Astrocyte of the cerebellum (primary cell): Measurements from ENCODE around the gene DHX34.
A peak's percentile ranks its signal among the peaks of the same experiment; 100 is the strongest.
"Not testable (repeated sequence)": the region's sequence is repeated elsewhere in the genome, so short reads cannot be mapped to it uniquely, and the experiment has no call there.

ENCODE experiments used
- DNase-seq: peaks from one replicate; pipeline ENCODE4 v3.0.0-alpha.2; 2011; ENCODE audit warnings: low read depth
- H3K4me3 ChIP-seq: 2 replicates; pipeline ENCODE4 v1.5.1; 2011; ENCODE audit warnings: mild to moderate bottlenecking, low read depth, low read length, moderate library complexity
- in situ Hi-C: cut with HindIII; loops from 2 replicates; pipeline ENCODE4 v1.10.0; 2017; ENCODE audit warnings: low sequenced_read_pairs
- TF ChIP-seq, protein P1 (sequence below): IDR thresholded peaks from 2 replicates; pipeline ENCODE4 v1.5.1; 2012; ENCODE audit warnings: low read length, low read depth, moderate library complexity, mild to moderate bottlenecking; ENCODE audit errors: missing control alignments

DHX34 gene, protein sequence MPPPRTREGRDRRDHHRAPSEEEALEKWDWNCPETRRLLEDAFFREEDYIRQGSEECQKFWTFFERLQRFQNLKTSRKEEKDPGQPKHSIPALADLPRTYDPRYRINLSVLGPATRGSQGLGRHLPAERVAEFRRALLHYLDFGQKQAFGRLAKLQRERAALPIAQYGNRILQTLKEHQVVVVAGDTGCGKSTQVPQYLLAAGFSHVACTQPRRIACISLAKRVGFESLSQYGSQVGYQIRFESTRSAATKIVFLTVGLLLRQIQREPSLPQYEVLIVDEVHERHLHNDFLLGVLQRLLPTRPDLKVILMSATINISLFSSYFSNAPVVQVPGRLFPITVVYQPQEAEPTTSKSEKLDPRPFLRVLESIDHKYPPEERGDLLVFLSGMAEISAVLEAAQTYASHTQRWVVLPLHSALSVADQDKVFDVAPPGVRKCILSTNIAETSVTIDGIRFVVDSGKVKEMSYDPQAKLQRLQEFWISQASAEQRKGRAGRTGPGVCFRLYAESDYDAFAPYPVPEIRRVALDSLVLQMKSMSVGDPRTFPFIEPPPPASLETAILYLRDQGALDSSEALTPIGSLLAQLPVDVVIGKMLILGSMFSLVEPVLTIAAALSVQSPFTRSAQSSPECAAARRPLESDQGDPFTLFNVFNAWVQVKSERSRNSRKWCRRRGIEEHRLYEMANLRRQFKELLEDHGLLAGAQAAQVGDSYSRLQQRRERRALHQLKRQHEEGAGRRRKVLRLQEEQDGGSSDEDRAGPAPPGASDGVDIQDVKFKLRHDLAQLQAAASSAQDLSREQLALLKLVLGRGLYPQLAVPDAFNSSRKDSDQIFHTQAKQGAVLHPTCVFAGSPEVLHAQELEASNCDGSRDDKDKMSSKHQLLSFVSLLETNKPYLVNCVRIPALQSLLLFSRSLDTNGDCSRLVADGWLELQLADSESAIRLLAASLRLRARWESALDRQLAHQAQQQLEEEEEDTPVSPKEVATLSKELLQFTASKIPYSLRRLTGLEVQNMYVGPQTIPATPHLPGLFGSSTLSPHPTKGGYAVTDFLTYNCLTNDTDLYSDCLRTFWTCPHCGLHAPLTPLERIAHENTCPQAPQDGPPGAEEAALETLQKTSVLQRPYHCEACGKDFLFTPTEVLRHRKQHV

DNA sequence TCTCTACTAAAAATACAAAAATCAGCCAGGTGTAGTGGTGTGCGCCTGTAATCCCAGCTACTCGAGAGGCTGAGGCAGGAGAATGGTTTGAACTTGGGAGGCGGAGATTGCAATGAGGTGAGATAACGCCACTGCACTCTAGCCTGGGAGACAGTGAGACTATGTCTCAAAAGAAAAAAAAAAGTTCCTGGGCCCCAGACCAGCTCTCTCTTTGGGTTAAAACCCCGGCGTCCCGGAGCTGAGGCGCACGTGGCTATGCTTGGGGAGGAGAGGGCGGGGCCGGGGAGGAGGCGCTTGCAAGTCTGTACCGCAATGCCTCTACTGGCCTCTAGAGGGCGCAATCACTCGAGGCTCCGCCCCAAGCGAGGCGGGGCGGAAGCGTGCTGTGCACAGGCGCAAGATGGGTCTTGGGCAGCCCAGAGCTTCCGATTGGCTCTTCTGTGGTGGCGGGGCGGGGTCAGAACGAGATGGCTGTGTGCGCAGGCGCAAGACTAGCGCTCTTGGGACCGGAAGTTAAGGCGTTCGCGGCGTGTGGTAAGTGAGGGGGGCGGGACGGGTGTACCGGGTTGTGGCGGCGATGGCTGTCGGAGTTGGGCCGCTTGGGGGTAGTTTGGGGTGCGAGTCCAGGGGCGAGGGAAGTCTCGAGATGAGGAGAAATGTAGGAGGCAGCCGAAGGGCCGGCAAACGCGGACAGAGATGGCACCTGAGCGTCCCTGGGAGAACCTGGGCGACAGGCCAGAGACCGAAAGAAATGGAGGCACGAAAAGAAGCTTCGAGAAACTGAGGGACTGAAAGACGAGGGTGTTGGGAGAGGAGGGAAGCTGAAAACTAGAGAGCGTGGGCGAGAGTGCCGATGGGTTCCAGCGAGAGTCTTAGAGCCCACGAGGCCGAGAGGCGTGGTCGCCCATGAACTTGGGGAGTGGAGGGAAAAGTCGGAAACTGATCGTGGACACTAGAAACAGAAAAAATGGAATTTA, at the start of gene DHX34:
Gene DHX34, plus strand, starts transcription at position 497 of the 977 bp plus-strand sequence. CDS start 3,716 bp downstream, outside the sequence.
- TF ChIP-seq, protein P1, sequence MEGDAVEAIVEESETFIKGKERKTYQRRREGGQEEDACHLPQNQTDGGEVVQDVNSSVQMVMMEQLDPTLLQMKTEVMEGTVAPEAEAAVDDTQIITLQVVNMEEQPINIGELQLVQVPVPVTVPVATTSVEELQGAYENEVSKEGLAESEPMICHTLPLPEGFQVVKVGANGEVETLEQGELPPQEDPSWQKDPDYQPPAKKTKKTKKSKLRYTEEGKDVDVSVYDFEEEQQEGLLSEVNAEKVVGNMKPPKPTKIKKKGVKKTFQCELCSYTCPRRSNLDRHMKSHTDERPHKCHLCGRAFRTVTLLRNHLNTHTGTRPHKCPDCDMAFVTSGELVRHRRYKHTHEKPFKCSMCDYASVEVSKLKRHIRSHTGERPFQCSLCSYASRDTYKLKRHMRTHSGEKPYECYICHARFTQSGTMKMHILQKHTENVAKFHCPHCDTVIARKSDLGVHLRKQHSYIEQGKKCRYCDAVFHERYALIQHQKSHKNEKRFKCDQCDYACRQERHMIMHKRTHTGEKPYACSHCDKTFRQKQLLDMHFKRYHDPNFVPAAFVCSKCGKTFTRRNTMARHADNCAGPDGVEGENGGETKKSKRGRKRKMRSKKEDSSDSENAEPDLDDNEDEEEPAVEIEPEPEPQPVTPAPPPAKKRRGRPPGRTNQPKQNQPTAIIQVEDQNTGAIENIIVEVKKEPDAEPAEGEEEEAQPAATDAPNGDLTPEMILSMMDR = peak; percentile 98
- in situ Hi-C loops = no loop called here
- DNase-seq = peak; percentile 98
- peak within 1 kb of the TSS; percentile 95 for H3K4me3 ChIP-seq

GRCh38 chr19:47300867-47301266, 48.2 kb upstream of the DHX34 start:
- H3K4me3 ChIP-seq, DNase-seq, in situ Hi-C loops: not testable (repeated sequence)

DNA sequence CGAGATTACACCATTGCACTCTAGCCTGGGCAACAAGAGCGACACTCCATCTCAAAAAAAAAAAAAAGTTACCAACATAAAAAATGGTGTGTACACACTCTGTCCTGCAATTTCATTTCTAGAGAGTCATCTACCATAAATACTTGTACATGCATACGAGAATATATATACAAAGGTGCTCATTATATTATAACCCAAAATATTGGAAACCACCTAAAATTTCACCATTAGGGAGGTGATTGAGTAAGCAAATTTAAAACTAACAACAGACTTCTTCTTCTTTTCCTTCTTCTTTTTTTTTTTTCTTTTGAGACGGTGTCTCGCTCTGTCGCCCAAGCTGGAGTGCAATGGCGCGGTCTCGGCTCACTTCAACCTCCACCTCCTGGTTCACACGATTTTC, 46.9 kb upstream of the DHX34 start:
- TF ChIP-seq, protein P1 = no peak

DNA sequence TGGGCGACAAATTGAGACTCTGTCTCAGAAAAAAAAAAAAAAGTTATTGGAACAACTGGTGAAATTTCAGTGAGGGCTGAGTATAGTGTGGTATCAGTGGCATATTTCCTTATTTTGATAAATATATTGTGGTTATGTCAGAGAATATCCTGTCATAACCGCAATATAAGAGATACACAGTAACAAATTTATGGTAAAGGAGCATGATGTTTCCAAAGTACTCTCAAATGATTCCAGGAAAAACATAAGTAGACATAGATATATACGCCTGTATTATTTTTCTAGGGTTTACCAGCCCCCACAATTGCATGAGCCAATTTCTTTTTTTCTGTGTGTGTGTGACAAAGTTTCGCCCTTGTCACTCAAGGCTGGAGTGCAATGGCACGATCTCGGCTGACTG, 45.1 kb upstream of the DHX34 start:
- TF ChIP-seq, protein P1 = no peak
- in situ Hi-C loops = no loop called here
- no peak for DNase-seq
- no peak overlapping the region for H3K4me3 ChIP-seq

More for the DNA sequence above, 46.9 kb upstream of the DHX34 start:
- H3K4me3 ChIP-seq = no peak overlapping the region
- in situ Hi-C loops = no loop called here
- DNase-seq = no peak

DNA sequence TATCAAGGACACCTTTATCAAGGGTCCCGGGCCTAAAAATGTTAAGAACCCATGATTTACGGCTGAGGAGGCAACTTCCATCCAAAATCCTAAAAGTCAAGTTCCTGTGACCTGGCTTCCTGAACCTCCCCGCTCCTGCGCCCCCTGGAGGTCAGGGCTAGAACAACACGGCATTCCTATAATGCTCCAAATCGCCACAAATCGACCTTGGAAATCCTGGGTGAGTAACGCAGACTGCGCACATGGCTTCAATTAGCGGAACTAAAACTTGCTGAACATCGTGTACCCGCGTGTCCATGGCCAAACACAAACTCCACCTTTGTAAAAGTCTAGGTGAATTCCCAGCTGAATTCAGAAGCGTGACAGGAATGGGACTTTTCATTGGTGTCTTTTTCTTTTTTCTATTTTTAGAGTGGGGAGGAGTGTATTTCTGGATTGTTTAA, 43.8 kb upstream of the DHX34 start:
- no peak overlapping the region for H3K4me3 ChIP-seq
- TF ChIP-seq, protein P1 = peak; percentile 99
- peak; percentile 71 for DNase-seq
- in situ Hi-C loops = no loop called here

- in situ Hi-C loops = no loop called here
- TF ChIP-seq, protein P1 = no peak
- H3K4me3 ChIP-seq = no peak overlapping the region
- DNase-seq = no peak
Measured at GRCh38 chr19:47306303-47306702, 42.8 kb upstream of the DHX34 start.
